CD4-positive, CD25-positive, alpha-beta regulatory T cell (primary cell): Measurements from ENCODE around the gene NTNG2. TPM values are rescaled to one million over a fixed set of nuclear protein-coding genes. Genes with fewer than 3 reads are reported as not detected.

Experiments
- ATAC-seq, 2 donors: fragments of 150-1000 bp; cut with Tn5 transposase; one replicate each; pipeline ENCODE4 v1.10.0; 2021; ENCODE audit warnings: low read depth in 2 of 2, moderate number of reproducible peaks in 2 of 2, moderate library complexity in 1 of 2
- DNase-seq, 3 donors: peaks; one replicate each; pipeline versions ENCODE4 v3.0.0 to v3.0.0-alpha.2; 2012 to 2022; ENCODE audit warnings: mixed read lengths in 1 of 3
- H3K27ac ChIP-seq: one replicate; pipeline ENCODE4 v1.7.0; 2013; ENCODE audit warnings: mild to moderate bottlenecking, low read length; ENCODE audit not compliant: insufficient read depth, poor library complexity, severe bottlenecking
- H3K27me3 ChIP-seq: one replicate; pipeline ENCODE4 v1.7.0; 2013; ENCODE audit warnings: low read length; ENCODE audit not compliant: control insufficient read depth, insufficient read depth
- H3K36me3 ChIP-seq: one replicate; pipeline ENCODE4 v1.7.0; 2013; ENCODE audit warnings: mild to moderate bottlenecking, low read length, moderate library complexity; ENCODE audit not compliant: control insufficient read depth, insufficient read depth
- H3K4me1 ChIP-seq: 2 replicates; pipeline ENCODE4 v1.7.0; 2013; ENCODE audit warnings: mild to moderate bottlenecking, low read length; ENCODE audit not compliant: insufficient read depth, control insufficient read depth, poor library complexity, severe bottlenecking
- H3K4me3 ChIP-seq: one replicate; pipeline ENCODE4 v1.7.0; 2013; ENCODE audit warnings: low read depth, mild to moderate bottlenecking, low read length, moderate library complexity
- H3K9me3 ChIP-seq, 2 experiments: 1 replicate in 1 of 2; 2 replicates in 1 of 2; pipeline ENCODE4 v1.7.0; 2013; ENCODE audit warnings: low read length in 2 of 2, mild to moderate bottlenecking in 1 of 2, moderate library complexity in 1 of 2; ENCODE audit not compliant: control insufficient read depth in 2 of 2
- H3K27ac Mint-ChIP-seq, 3 donors: one replicate each; pipeline ENCODE4 v1.8.0; 2020 to 2022; ENCODE audit warnings: mild to moderate bottlenecking in 3 of 3, mixed read lengths in 3 of 3, moderate library complexity in 2 of 3
- H3K27me3 Mint-ChIP-seq: one replicate; pipeline ENCODE4 v1.8.0; 2022; ENCODE audit warnings: mild to moderate bottlenecking, mixed read lengths
- H3K36me3 Mint-ChIP-seq: one replicate; pipeline ENCODE4 v1.8.0; 2020; ENCODE audit warnings: mixed read lengths
- H3K4me1 Mint-ChIP-seq, 4 donors: one replicate each; pipeline ENCODE4 v1.8.0; 2020 to 2022; ENCODE audit warnings: mixed read lengths in 4 of 4, mild to moderate bottlenecking in 1 of 4
- H3K4me3 Mint-ChIP-seq, 4 donors: one replicate each; pipeline ENCODE4 v1.8.0; 2020 to 2022; ENCODE audit warnings: mild to moderate bottlenecking in 4 of 4, mixed read lengths in 4 of 4, moderate library complexity in 3 of 4
- H3K9me3 Mint-ChIP-seq, 7 donors: one replicate each; pipeline ENCODE4 v1.8.0; 2020 to 2022; ENCODE audit warnings: mixed read lengths in 7 of 7, mild to moderate bottlenecking in 3 of 7, moderate library complexity in 2 of 7
- polyA plus RNA-seq, 4 donors: library from polyadenylated mRNA; unstranded; fragments of 300-500 nt; fragmentation: Illumina TruSeq; gene quantifications; one replicate each; pipeline ENCODE4 v1.2.3, GENCODE V29; 2021
- total RNA-seq: library from RNA; stranded (reverse); gene quantifications from one replicate; pipeline ENCODE4 v1.2.3, GENCODE V29; 2022

Gene NTNG2
- total and polyA plus RNA-seq, 5 donors from 2014 or later = 0.50 to 14.7 (median 1.2) TPM

DNA sequence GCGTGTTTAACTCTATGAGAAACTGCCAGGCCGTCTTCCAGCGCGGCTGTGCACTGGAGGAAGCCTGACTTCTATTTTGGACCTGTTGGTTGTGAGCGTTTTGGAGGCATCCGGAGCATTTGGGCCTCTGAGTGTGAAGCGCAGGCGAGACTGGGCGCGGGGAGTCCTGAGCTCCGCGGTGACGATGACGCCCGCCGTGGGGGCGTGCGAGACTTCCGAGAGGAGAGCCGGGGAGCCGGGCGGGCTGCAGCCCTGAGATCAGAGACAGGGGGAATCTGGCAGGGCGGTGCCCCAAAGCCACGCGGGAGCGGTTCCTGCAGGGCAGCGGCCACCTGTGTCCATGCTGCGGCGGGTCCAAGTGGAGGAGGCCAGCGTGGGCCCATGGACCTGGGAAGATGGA lies 47.4 kb downstream of the NTNG2 start:
- Histone ChIP-seq H3K9me3 (peaks cover 0 to 2% of the 10 kb centered on the region in 2 experiments), H3K27ac (no peak overlapping the region), H3K4me1 (no peaks in the 10 kb centered on the region), H3K4me3 (no peak overlapping the region), H3K27me3 (no peaks in the 10 kb centered on the region), H3K36me3 (no peaks in the 10 kb centered on the region)
- Mint-ChIP-seq H3K9me3 (peaks cover 0 to 9% (median 0%) of the 10 kb centered on the region in 7 donors), H3K4me1 (peaks cover 0 to 4% (median 0%) of the 10 kb centered on the region in 4 donors), H3K4me3 (no peak overlapping the region), H3K27me3 (peaks cover 5% of the 10 kb centered on the region), H3K36me3 (peaks cover 5% of the 10 kb centered on the region), H3K27ac (no peak overlapping the region)
- no peak for ATAC-seq
- no peak for DNase-seq

DNA sequence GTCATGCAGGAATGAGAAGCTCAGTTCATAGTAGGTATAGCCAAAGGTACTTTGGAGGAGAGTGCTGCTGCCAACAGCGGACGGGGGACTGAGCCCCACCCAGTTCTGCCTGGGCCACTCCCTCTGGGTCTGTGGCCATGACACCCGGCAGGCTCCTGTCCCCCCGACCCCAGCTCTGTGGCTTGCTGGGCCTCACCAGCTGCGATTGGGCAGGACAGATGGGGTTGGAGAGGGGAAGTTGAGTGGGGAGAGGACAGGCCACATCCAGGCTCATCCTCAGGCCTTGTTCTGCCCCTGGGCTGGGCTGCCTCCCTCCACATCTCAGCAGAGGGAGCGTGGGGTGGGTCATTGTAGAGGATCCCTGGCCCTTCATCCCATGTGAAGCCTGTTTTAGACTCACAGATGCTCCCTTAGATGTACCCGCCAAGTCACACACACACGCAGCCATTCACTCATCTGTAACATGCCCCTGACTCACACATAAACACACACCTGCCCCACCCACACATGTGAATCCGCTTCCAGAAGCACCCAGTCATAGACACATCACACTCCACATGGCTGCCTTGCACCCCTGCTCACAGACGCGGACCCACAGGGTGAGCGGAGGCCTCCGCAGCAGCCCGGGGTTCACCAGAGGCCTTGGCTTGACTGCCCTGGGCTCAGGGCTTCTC lies 48.8 kb downstream of the NTNG2 start:
- H3K4me1 Mint-ChIP-seq = peaks cover 0 to 4% (median 0%) of the 10 kb centered on the region in 4 donors
- peaks cover 5% of the 10 kb centered on the region for H3K27me3 Mint-ChIP-seq
- DNase-seq (no peak), ATAC-seq (no peak)
- H3K27me3 ChIP-seq = no peaks in the 10 kb centered on the region
- H3K27ac ChIP-seq = no peak overlapping the region
- H3K36me3 ChIP-seq = no peaks in the 10 kb centered on the region
- H3K4me3 Mint-ChIP-seq = no peak overlapping the region
- peak overlapping the region in 1 of 3 donors; percentile 48 for H3K27ac Mint-ChIP-seq
- no peak overlapping the region for H3K4me3 ChIP-seq
- H3K4me1 ChIP-seq = no peaks in the 10 kb centered on the region
- H3K9me3 ChIP-seq = no peaks in the 10 kb centered on the region
- H3K9me3 Mint-ChIP-seq = no peaks in the 10 kb centered on the region
- H3K36me3 Mint-ChIP-seq = no peaks in the 10 kb centered on the region

DNA sequence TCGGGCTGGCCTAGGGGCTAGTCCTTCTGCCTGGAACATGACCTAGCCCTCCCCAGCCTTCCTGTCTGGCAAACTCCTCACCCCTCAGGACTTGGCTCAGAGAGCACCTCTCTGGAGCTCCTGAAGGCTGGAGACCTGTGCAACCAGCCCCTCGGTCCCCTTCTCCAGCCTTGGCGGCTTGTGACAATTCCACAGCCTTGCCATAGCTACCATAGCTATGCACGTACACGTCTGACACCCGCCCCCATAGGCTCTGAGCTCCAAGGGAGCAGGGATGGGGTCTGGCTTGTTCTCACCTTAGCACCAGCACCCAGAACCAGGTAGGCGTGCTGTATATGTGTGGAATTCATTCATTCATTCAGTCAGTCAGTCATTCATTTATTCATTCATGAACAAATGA lies 49.7 kb downstream of the NTNG2 start:
- no peaks in the 10 kb centered on the region for H3K36me3 Mint-ChIP-seq
- Histone ChIP-seq H3K9me3 (no peaks in the 10 kb centered on the region), H3K4me3 (no peak overlapping the region), H3K27ac (no peak overlapping the region), H3K4me1 (no peaks in the 10 kb centered on the region), H3K27me3 (no peaks in the 10 kb centered on the region), H3K36me3 (no peaks in the 10 kb centered on the region)
- H3K27ac Mint-ChIP-seq = no peak overlapping the region
- ATAC-seq = no peak
- H3K4me1 Mint-ChIP-seq = peaks cover 0 to 4% (median 0%) of the 10 kb centered on the region in 4 donors
- H3K27me3 Mint-ChIP-seq = peaks cover 5% of the 10 kb centered on the region
- H3K9me3 Mint-ChIP-seq = no peaks in the 10 kb centered on the region
- no peak for DNase-seq
- peak overlapping the region in 1 of 4 donors; percentile 47 for H3K4me3 Mint-ChIP-seq

DNA sequence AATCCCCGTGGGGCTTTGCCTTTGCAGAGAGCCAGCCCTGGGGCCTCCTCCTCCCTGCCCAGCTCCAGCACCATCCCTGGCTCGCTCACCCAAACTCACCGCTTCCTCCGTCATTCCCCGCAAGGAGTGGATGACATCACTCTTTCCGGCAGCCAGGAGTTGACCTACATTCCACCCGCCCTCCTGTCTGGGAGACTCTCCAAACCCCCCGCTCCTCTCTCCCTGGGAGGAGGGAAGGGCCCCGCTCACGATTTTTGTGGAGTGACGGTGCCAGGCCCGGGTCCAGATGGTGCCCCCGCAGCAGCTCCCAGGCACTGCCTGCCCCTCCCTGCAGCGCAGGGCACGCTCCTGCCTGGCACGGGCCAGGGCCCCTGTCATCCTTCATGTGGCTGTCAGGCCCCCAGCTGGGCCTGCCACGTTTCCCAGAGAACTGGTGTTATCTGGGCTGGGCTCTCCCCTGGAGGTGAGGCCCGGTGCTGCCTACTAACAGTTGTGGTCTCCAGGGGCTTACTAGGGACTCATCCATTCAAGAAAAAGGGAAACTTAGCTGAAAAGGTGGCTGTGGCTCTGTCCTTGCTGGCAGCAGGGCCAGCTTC lies 52.3 kb downstream of the NTNG2 start:
- H3K9me3 Mint-ChIP-seq = no peaks in the 10 kb centered on the region

DNA sequence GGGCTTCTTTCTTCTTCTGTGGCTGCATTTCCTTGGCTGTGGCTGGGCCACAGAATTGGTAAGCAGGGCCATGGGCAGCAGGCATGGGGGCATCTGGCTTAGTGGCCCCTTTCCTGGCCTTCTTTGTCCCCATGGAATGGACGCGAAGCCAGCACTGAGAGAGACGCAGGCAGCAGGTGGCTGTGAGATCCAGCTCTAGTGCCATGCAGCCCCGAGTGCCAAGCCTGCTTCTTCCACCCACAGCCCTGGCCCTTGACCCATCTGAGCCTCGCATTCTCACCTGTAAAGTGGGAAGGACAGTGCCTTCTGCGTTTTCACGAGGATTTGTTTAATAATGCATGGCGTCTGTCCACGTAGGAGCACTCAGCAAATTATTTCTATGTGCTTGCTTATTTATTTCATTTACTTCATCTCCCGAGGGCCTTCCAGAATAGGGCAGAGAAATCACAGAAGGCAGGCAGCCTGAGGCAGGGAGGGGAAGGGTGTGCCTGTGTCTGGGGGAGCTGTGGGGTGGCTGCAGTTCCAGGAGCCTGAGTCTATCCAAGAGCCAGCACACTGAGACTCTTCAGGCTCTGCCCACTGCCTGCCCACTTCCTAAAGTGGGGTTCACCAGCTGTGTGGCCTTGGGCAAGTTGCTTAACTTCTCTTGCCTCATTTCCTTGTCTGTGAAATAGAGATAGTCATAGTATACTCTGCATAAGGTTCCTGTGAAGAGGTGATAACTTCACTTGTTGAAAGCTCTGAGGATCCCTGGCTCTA lies 55.2 kb downstream of the NTNG2 start:
- Histone ChIP-seq H3K36me3 (no peaks in the 10 kb centered on the region), H3K4me1 (no peaks in the 10 kb centered on the region), H3K27ac (no peak overlapping the region), H3K27me3 (no peaks in the 10 kb centered on the region), H3K9me3 (no peaks in the 10 kb centered on the region), H3K4me3 (no peak overlapping the region)
- H3K4me1 Mint-ChIP-seq = no peaks in the 10 kb centered on the region
- no peaks in the 10 kb centered on the region for H3K36me3 Mint-ChIP-seq
- peaks cover 5% of the 10 kb centered on the region for H3K27me3 Mint-ChIP-seq
- no peak overlapping the region for H3K4me3 Mint-ChIP-seq
- ATAC-seq = no peak
- no peaks in the 10 kb centered on the region for H3K9me3 Mint-ChIP-seq
- H3K27ac Mint-ChIP-seq = no peak overlapping the region
- DNase-seq = no peak

More for the DNA sequence above, 52.3 kb downstream of the NTNG2 start:
- H3K4me1 ChIP-seq = no peaks in the 10 kb centered on the region
- H3K36me3 ChIP-seq = no peaks in the 10 kb centered on the region
- no peak overlapping the region for H3K27ac ChIP-seq
- ATAC-seq = no peak
- Mint-ChIP-seq H3K27me3 (peaks cover 5% of the 10 kb centered on the region), H3K4me3 (no peak overlapping the region), H3K36me3 (no peaks in the 10 kb centered on the region), H3K27ac (no peak overlapping the region), H3K4me1 (peaks cover 0 to 4% (median 0%) of the 10 kb centered on the region in 4 donors)
- no peaks in the 10 kb centered on the region for H3K9me3 ChIP-seq
- H3K4me3 ChIP-seq = no peak overlapping the region
- H3K27me3 ChIP-seq = no peaks in the 10 kb centered on the region
- no peak for DNase-seq

DNA sequence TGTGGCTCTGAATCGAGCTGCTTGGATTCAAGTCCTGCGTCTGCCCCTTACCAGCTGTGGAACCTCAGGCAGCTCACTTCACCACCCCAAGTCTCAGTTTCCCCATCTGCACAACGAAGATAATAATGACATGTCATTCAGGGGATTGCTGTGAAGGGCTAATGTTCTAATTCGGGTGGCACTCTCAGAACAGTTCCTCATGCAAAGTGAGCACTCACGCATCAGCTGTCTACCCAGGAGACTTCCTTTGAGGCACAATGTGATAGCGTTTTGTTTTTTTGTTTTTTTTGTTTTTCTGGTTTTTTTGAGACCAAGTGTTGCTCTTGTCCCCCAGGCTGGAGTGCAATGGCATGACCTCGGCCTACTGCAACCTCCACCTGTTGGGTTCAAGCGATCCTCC lies 56.4 kb downstream of the NTNG2 start:
- H3K27me3 ChIP-seq = no peaks in the 10 kb centered on the region
- no peak overlapping the region for H3K4me3 ChIP-seq
- DNase-seq (no peak), ATAC-seq (no peak)
- no peaks in the 10 kb centered on the region for H3K4me1 Mint-ChIP-seq
- no peaks in the 10 kb centered on the region for H3K36me3 ChIP-seq
- no peak overlapping the region for H3K27ac ChIP-seq
- H3K4me3 Mint-ChIP-seq = no peak overlapping the region
- no peaks in the 10 kb centered on the region for H3K9me3 ChIP-seq
- H3K4me1 ChIP-seq = no peaks in the 10 kb centered on the region
- H3K27me3 Mint-ChIP-seq = peaks cover 6% of the 10 kb centered on the region
- H3K9me3 Mint-ChIP-seq = no peaks in the 10 kb centered on the region
- no peaks in the 10 kb centered on the region for H3K36me3 Mint-ChIP-seq
- H3K27ac Mint-ChIP-seq = no peak overlapping the region

DNA sequence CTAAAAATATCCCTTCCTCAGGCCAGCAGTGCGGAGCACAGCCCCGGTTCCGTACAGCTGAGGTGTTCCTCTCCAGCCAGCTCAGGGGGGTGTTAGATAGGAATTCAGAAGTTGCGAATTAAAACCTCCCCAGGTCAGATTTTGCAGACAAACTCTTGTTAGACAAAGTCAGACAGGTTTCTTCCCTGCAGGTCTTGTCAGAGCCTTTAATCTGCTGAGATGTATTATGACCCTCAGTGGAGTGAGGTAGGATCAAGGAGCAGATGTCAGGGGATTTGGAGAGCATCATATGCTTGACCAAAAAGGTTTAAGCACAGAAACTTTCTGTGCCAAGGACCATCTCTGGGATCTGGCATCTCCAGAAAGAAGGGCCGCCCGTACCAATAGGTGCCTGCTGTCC lies 60.1 kb downstream of the NTNG2 start:
- Histone ChIP-seq H3K36me3 (no peaks in the 10 kb centered on the region), H3K27me3 (no peaks in the 10 kb centered on the region), H3K4me3 (no peak overlapping the region), H3K27ac (no peak overlapping the region), H3K9me3 (no peaks in the 10 kb centered on the region), H3K4me1 (no peaks in the 10 kb centered on the region)
- DNase-seq (no peak), ATAC-seq (no peak)
- Mint-ChIP-seq H3K4me1 (no peaks in the 10 kb centered on the region), H3K36me3 (no peaks in the 10 kb centered on the region), H3K4me3 (no peak overlapping the region), H3K9me3 (no peaks in the 10 kb centered on the region), H3K27ac (no peak overlapping the region), H3K27me3 (peaks cover 10% of the 10 kb centered on the region)
